HCT116 (cell line): ENCODE data around the gene GTF2IRD1. TPM values are rescaled to one million over a fixed set of nuclear protein-coding genes. Genes with fewer than 3 reads are reported as not detected.

ENCODE experiments used
- ATAC-seq: fragments of 200-7000 bp; cut with Tn5 transposase; 2 replicates; pipeline ENCODE4 v1.9.1; 2020; ENCODE audit warnings: mild to moderate bottlenecking, moderate library complexity
- BruUV-seq: library from RNA; stranded (reverse); fragments of 400-500 nt; replicated peaks from 2 replicates; lab custom pipeline; 2021; lab: Mats Ljungman, UMichigan
- CTCF ChIA-PET: fragments of 300-600 bp; sonication (Branson Sonifier 250); formaldehyde crosslinking; loops from one replicate; lab custom pipeline; 2021; ENCODE audit warnings: antibody characterized with exemption; lab: Charles Lee
- POLR2A ChIA-PET: fragments of 300-600, 350-600 bp; sonication (Branson Sonifier 250); formaldehyde crosslinking; loops from one replicate; lab custom pipeline; 2021; ENCODE audit warnings: antibody characterized with exemption; lab: Charles Lee
- RAD21 ChIA-PET, 2 experiments: fragments of 300-600 bp; sonication (Branson Sonifier 250); formaldehyde crosslinking; loops; one replicate each; lab custom pipeline; 2023; ENCODE audit warnings: low total read pairs in 2 of 2; ENCODE audit not compliant: uncharacterized antibody in 2 of 2, unreplicated experiment in 2 of 2, low non-redundant PET in 1 of 2; lab: Charles Lee
- DNase-seq: peaks from one replicate; pipeline ENCODE4 v3.0.0-alpha.2; 2010; ENCODE audit warnings: low read depth, low spot score
- H2AFZ ChIP-seq: fragments of 200-600 bp; shearing (Covaris generic), sonication (generic); 2 replicates; pipeline ENCODE4 v1.6.1; 2017; ENCODE audit warnings: low read depth, mixed run types, mixed read lengths, antibody characterized with exemption, low read length; ENCODE audit not compliant: poor library complexity, severe bottlenecking
- H3K27ac ChIP-seq: 2 replicates; pipeline ENCODE4 v1.5.1; 2012; ENCODE audit warnings: low read depth, low read length
- H3K27me3 ChIP-seq: fragments of 200-600 bp; sonication (generic); 2 replicates; pipeline ENCODE4 v1.6.1; 2016; ENCODE audit warnings: mixed run types, low read length, mixed read lengths; ENCODE audit not compliant: insufficient read depth
- H3K36me3 ChIP-seq, 2 experiments: fragments of 200-500 bp in 1 of 2; fragments of 200-600 bp in 1 of 2; sonication (Bioruptor generic) in 1 of 2; sonication (generic) in 1 of 2; 2 replicates each; pipeline versions ENCODE4 v1.5.1 to v1.6.1; 2014 to 2016; ENCODE audit warnings: low read length in 2 of 2, inconsistent platforms in 1 of 2, mixed read lengths in 1 of 2, mixed run types in 1 of 2; ENCODE audit not compliant: insufficient read depth in 2 of 2, control insufficient read depth in 1 of 2
- H3K4me1 ChIP-seq, 2 experiments: fragments of 200-600 bp in 1 of 2; sonication (generic) in 1 of 2; 2 replicates each; pipeline versions ENCODE4 v1.5.1 to v1.6.1; 2012 to 2017; ENCODE audit warnings: low read length in 2 of 2, inconsistent platforms in 1 of 2, mild to moderate bottlenecking in 1 of 2, mixed read lengths in 1 of 2, mixed run types in 1 of 2, moderate library complexity in 1 of 2; ENCODE audit not compliant: insufficient read depth in 2 of 2, control insufficient read depth in 1 of 2
- H3K4me2 ChIP-seq: fragments of 200-600 bp; sonication (generic); 2 replicates; pipeline ENCODE4 v1.6.1; 2017; ENCODE audit warnings: mixed run types, low read length, mixed read lengths
- H3K4me3 ChIP-seq, 2 experiments: fragments of 200-600 bp in 1 of 2; sonication (generic) in 1 of 2; replicated peaks in 1 of 2; 2 replicates each; pipeline ENCODE4 v1.5.1; 2011 to 2016; ENCODE audit warnings: low read length in 2 of 2, control low read depth in 1 of 2, low read depth in 1 of 2, mild to moderate bottlenecking in 1 of 2, mixed read lengths in 1 of 2, mixed run types in 1 of 2
- H3K79me2 ChIP-seq: fragments of 200-600 bp; sonication (generic); 2 replicates; pipeline ENCODE4 v1.6.1; 2017; ENCODE audit warnings: mild to moderate bottlenecking, mixed run types, low read length, moderate library complexity, mixed read lengths; ENCODE audit not compliant: insufficient read depth
- H3K9ac ChIP-seq: fragments of 200-600 bp; sonication (generic); 2 replicates; pipeline ENCODE4 v1.6.1; 2016; ENCODE audit warnings: low read length, mixed read lengths
- H3K9me2 ChIP-seq: fragments of 200-600 bp; sonication (generic), shearing (Covaris generic); 2 replicates; pipeline ENCODE4 v1.6.1; 2017; ENCODE audit warnings: mixed run types, mild to moderate bottlenecking, moderate library complexity; ENCODE audit not compliant: insufficient read depth
- H3K9me3 ChIP-seq, 2 experiments: fragments of 200-500 bp in 1 of 2; fragments of 200-600 bp in 1 of 2; sonication (Bioruptor generic) in 1 of 2; sonication (generic) in 1 of 2; 2 replicates each; pipeline ENCODE4 v1.6.1; 2014 to 2017; ENCODE audit warnings: low read length in 2 of 2, mixed read lengths in 2 of 2, inconsistent platforms in 1 of 2, low read depth in 1 of 2, mild to moderate bottlenecking in 1 of 2, mixed run types in 1 of 2, moderate library complexity in 1 of 2; ENCODE audit not compliant: control insufficient read depth in 1 of 2, insufficient read depth in 1 of 2
- H4K20me1 ChIP-seq: fragments of 200-600 bp; sonication (generic), shearing (Covaris generic); 2 replicates; pipeline ENCODE4 v1.6.1; 2017; ENCODE audit warnings: mixed run types, mild to moderate bottlenecking, moderate library complexity; ENCODE audit not compliant: insufficient read depth
- CEBPB ChIP-seq: IDR thresholded peaks from 2 replicates; pipeline ENCODE4 v1.6.1; 2012; ENCODE audit warnings: low read depth
- CTCF ChIP-seq, 3 experiments: fragments of 200-600 bp in 1 of 3; sonication (generic) in 1 of 3; IDR thresholded peaks in 2 of 3; conservative IDR thresholded peaks in 1 of 3; 2 replicates each; pipeline ENCODE4 v1.5.1; 2012 to 2017; ENCODE audit warnings: low read depth in 2 of 3, low read length in 2 of 3, antibody characterized with exemption in 1 of 3, borderline replicate concordance in 1 of 3, control low read depth in 1 of 3, mild to moderate bottlenecking in 1 of 3, mixed read lengths in 1 of 3, mixed run types in 1 of 3, moderate library complexity in 1 of 3; ENCODE audit not compliant: insufficient read depth in 1 of 3
- EGR1 ChIP-seq: IDR thresholded peaks from 2 replicates; pipeline ENCODE4 v1.6.1; 2012; ENCODE audit warnings: low read depth
- EZH2 ChIP-seq: fragments of 200-600 bp; sonication (generic); IDR thresholded peaks from 2 replicates; pipeline ENCODE4 v1.6.1; 2017; ENCODE audit warnings: antibody characterized with exemption, mixed run types
- EZH2phosphoT487 ChIP-seq: fragments of 200-600 bp; IDR thresholded peaks from 2 replicates; pipeline ENCODE4 v1.6.1; 2018; ENCODE audit warnings: antibody characterized with exemption, borderline replicate concordance
- JUND ChIP-seq: IDR thresholded peaks from 2 replicates; pipeline ENCODE4 v1.6.1; 2012
- RAD21 ChIP-seq: IDR thresholded peaks from 2 replicates; pipeline ENCODE4 v1.6.1; 2012; ENCODE audit warnings: low read depth, mild to moderate bottlenecking
- SP1 ChIP-seq: IDR thresholded peaks from 2 replicates; pipeline ENCODE4 v1.6.1; 2012; ENCODE audit warnings: low read depth
- SRF ChIP-seq: IDR thresholded peaks from 2 replicates; pipeline ENCODE4 v1.6.1; 2012; ENCODE audit warnings: low read depth
- TCF7L2 ChIP-seq: IDR thresholded peaks from 2 replicates; pipeline ENCODE4 v1.7.0; 2011; ENCODE audit warnings: borderline replicate concordance, inconsistent platforms; ENCODE audit not compliant: insufficient read depth, insufficient read length; ENCODE audit errors: extremely low read depth
- YY1 ChIP-seq: IDR thresholded peaks from 2 replicates; pipeline ENCODE4 v1.6.1; 2011; ENCODE audit warnings: low read length, low read depth, moderate library complexity, mild to moderate bottlenecking; ENCODE audit not compliant: insufficient replicate concordance; ENCODE audit errors: extremely low read depth
- ZBTB33 ChIP-seq: IDR thresholded peaks from 2 replicates; pipeline ENCODE4 v1.6.1; 2011; ENCODE audit warnings: mild to moderate bottlenecking, low read length, moderate library complexity; ENCODE audit not compliant: insufficient replicate concordance; ENCODE audit errors: extremely low read depth
- ZNF274 ChIP-seq: fragments of 200-500 bp; sonication (Bioruptor generic); IDR thresholded peaks from 2 replicates; pipeline ENCODE4 v1.6.1; 2014; ENCODE audit warnings: mild to moderate bottlenecking, low read depth, low read length, inconsistent platforms
- intact Hi-C: fragments of 100-400 bp; cut with micrococcal nuclease; formaldehyde crosslinking; loops from 2 replicates; pipeline ENCODE4 v1.10.0; 2022
- total RNA-seq: library from RNA; stranded (reverse); gene quantifications from one replicate; pipeline ENCODE4 v1.2.1, GENCODE V29; 2021; ENCODE audit not compliant: unreplicated experiment
- TF ChIP-seq, protein P1 (sequence below): IDR thresholded peaks from 2 replicates; pipeline ENCODE4 v1.6.1; 2012

GTF2IRD1 gene
- total RNA-seq, 1 experiment from 2014 or later: 34.5 TPM

GRCh38 chr7:74632505-74632904 lies 178.8 kb downstream of the GTF2IRD1 start:
- TF ChIP-seq YY1 (no peak), ZBTB33 (no peak), JUND (no peak), EZH2phosphoT487 (no peak), ZNF274 (no peak)
- TF ChIP-seq, protein P1, sequence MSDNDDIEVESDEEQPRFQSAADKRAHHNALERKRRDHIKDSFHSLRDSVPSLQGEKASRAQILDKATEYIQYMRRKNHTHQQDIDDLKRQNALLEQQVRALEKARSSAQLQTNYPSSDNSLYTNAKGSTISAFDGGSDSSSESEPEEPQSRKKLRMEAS: no peak
- TF ChIP-seq, all 23 proteins: peak for 0
- no peak overlapping the region for H3K4me3 ChIP-seq
- intact Hi-C loops: no loop called here
- DNase-seq (no peak), ATAC-seq (no peak)
- H3K9me2 ChIP-seq: no peaks in the 10 kb centered on the region
- no peaks in the 10 kb centered on the region for H3K79me2 ChIP-seq
- peaks cover 22 to 34% of the 10 kb centered on the region in 2 experiments for H3K4me1 ChIP-seq
- H3K27ac ChIP-seq: no peak overlapping the region
- BruUV-seq: no TSS peak
- no peaks in the 10 kb centered on the region for H3K27me3 ChIP-seq
- ChIA-PET CTCF (no interaction called here), POLR2A (no interaction called here), RAD21 (no interaction called here)
- no peaks in the 10 kb centered on the region for H3K36me3 ChIP-seq
- H2AFZ ChIP-seq: no peak overlapping the region
- H4K20me1 ChIP-seq: no peaks in the 10 kb centered on the region
- H3K9ac ChIP-seq: no peak overlapping the region
- no peak overlapping the region for H3K4me2 ChIP-seq
- no peaks in the 10 kb centered on the region for H3K9me3 ChIP-seq

- RAD21 ChIA-PET: no interaction called here
- intact Hi-C loops: no loop called here
Observed at GRCh38 chr7:74633451-74633921, 179.8 kb downstream of the GTF2IRD1 start.

More at GRCh38 chr7:74633451-74633921, 179.8 kb downstream of the GTF2IRD1 start:
- H2AFZ ChIP-seq: no peak overlapping the region
- H3K27ac ChIP-seq: no peak overlapping the region
- CTCF ChIA-PET: no interaction called here
- no peak overlapping the region for H3K4me3 ChIP-seq
- H3K4me2 ChIP-seq: no peak overlapping the region
- no peaks in the 10 kb centered on the region for H3K27me3 ChIP-seq
- no peaks in the 10 kb centered on the region for H3K79me2 ChIP-seq
- no peaks in the 10 kb centered on the region for H4K20me1 ChIP-seq
- no peaks in the 10 kb centered on the region for H3K9me2 ChIP-seq
- POLR2A ChIA-PET: interaction anchor here (0.6 kb wide), 1 partner anchor 9 kb away, joined by 3 read pairs; no protein-coding TSS in a partner anchor
- TF ChIP-seq SRF: no peak
- no peak for TF ChIP-seq TCF7L2
- no peak for TF ChIP-seq RAD21
- TF ChIP-seq EZH2phosphoT487: no peak
- TF ChIP-seq SP1: no peak
- TF ChIP-seq YY1: no peak
- TF ChIP-seq CEBPB: no peak
- no peak for TF ChIP-seq EZH2
- no peak for TF ChIP-seq CTCF (IDR thresholded peaks at IDR 0.05 in 2 of 3, conservative IDR thresholded peaks at IDR 0.05 in 1 of 3; ENCODE audit: borderline replicate concordance in 1 of 3, insufficient read depth in 1 of 3, low read depth in 2 of 3, low read length in 2 of 3)
- no peak for TF ChIP-seq EGR1
- TF ChIP-seq JUND: no peak
- no peak overlapping the region for H3K9ac ChIP-seq
- H3K36me3 ChIP-seq: no peaks in the 10 kb centered on the region
- DNase-seq (no peak), ATAC-seq (no peak)
- H3K4me1 ChIP-seq: peaks cover 22 to 25% of the 10 kb centered on the region in 2 experiments
- H3K9me3 ChIP-seq: no peaks in the 10 kb centered on the region
- BruUV-seq: no TSS peak
